ENCODE measurements around the gene PHACTR1.

- no peak for TF ChIP-seq POLR2A (IDR thresholded peaks at IDR 0.05; ENCODE audit: low read depth, low read length)
- no peak for TF ChIP-seq POLR2AphosphoS5 (IDR thresholded peaks at IDR 0.05; ENCODE audit: low read depth, low read length)
- TF ChIP-seq POU2F2 (IDR thresholded peaks at IDR 0.05; ENCODE audit: low read depth, low read length), result no peak
Observed at GRCh38 chr6:13113376-13113775, 396.8 kb downstream of the PHACTR1 start.

Measured in GM12891 (cell line).